ENCODE data around the gene MS4A8. TPM values are rescaled to one million over a fixed set of nuclear protein-coding genes. Genes with fewer than 3 reads are reported as not detected.
"Not testable (repeated sequence)": the region's sequence is repeated elsewhere in the genome, so short reads cannot be mapped to it uniquely, and the experiment has no call there.

Gene MS4A8
- total and polyA plus RNA-seq, 2 of the 13 experiments (the other 11 are each of a cell fraction or from before 2014, with no cell fraction given) = not detected

GRCh38 chr11:60679879-60680278 lies 19.5 kb upstream of the MS4A8 start (continued):
- TF ChIP-seq, protein P1, sequence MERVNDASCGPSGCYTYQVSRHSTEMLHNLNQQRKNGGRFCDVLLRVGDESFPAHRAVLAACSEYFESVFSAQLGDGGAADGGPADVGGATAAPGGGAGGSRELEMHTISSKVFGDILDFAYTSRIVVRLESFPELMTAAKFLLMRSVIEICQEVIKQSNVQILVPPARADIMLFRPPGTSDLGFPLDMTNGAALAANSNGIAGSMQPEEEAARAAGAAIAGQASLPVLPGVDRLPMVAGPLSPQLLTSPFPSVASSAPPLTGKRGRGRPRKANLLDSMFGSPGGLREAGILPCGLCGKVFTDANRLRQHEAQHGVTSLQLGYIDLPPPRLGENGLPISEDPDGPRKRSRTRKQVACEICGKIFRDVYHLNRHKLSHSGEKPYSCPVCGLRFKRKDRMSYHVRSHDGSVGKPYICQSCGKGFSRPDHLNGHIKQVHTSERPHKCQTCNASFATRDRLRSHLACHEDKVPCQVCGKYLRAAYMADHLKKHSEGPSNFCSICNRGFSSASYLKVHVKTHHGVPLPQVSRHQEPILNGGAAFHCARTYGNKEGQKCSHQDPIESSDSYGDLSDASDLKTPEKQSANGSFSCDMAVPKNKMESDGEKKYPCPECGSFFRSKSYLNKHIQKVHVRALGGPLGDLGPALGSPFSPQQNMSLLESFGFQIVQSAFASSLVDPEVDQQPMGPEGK (CRISPR knock-in tag; IDR thresholded peaks at IDR 0.05) = no peak
- TF ChIP-seq ZNF451 (CRISPR knock-in tag; IDR thresholded peaks at IDR 0.05) (no peak), MXD3 (CRISPR knock-in tag; IDR thresholded peaks at IDR 0.05) (no peak), REST (IDR thresholded peaks at IDR 0.05; ENCODE audit: borderline replicate concordance in 1 of 2, low read depth in 1 of 2, low read length in 2 of 2) (no peak), ZNF296 (CRISPR knock-in tag; conservative IDR thresholded peaks at IDR 0.05) (no peak)

GRCh38 chr11:60680455-60681119 lies 18.8 kb upstream of the MS4A8 start:
- no peak for DNase-seq (ENCODE audit: low spot score)
- ATAC-seq = no peak
- no peaks in the 10 kb centered on the region for H3K36me3 ChIP-seq (replicated peaks in 1 of 2; ENCODE audit: control insufficient read depth in 1 of 2, insufficient read depth in 2 of 2, low read length in 2 of 2)
- H3K4me2 ChIP-seq (ENCODE audit: low read depth, low read length) = no peak overlapping the region
- H3K9ac ChIP-seq (ENCODE audit: insufficient read depth, low read depth, low read length) = no peak overlapping the region
- FAIRE-seq = no peak
- WGBS (ENCODE audit: low lambda C conversion rate) = 4% methylated on average over 3 of the region's 3 CpGs
- intact Hi-C loops (cut with micrococcal nuclease; ENCODE audit: unreplicated experiment) = no loop called here
- CTCF ChIA-PET (ENCODE audit: low intra/inter-chr PET ratio, low total read pairs) = no interaction called here
- POLR2A ChIA-PET = no interaction called here
- BruUV-seq (replicated peaks) = no TSS peak
- no peaks in the 10 kb centered on the region for H3K79me2 ChIP-seq (ENCODE audit: insufficient read depth, low read length)
- TF ChIP-seq MIXL1 (CRISPR knock-in tag; IDR thresholded peaks at IDR 0.05) = no peak
- H3K27ac ChIP-seq (ENCODE audit: extremely low read length, insufficient read depth, low read length) = no peak overlapping the region
- in situ Hi-C loops (cut with HindIII; ENCODE audit: extremely low pct_ligation_motif_present, low pct_unique_long_range_greater_than_20kb) = no loop called here
- no peak overlapping the region for H3K4me3 ChIP-seq (replicated peaks in 1 of 3; ENCODE audit: insufficient read depth in 1 of 3, low read depth in 2 of 3, low read length in 3 of 3)
- no peaks in the 10 kb centered on the region for H3K4me1 ChIP-seq (ENCODE audit: insufficient read depth, low read length)
- H3K9me3 ChIP-seq (ENCODE audit: low read length) = peaks cover 28% of the 10 kb centered on the region
- no peaks in the 10 kb centered on the region for H3K27me3 ChIP-seq (ENCODE audit: control insufficient read depth in 1 of 2, insufficient read depth in 2 of 2, low read length in 2 of 2)
- no peak overlapping the region for H2AFZ ChIP-seq (ENCODE audit: low read length)
- H4K20me1 ChIP-seq (ENCODE audit: insufficient read depth, low read length) = no peaks in the 10 kb centered on the region

- POLR2A ChIA-PET; H3K9ac ChIP-seq (ENCODE audit: insufficient read depth, low read depth, low read length); in situ Hi-C loops (cut with HindIII; ENCODE audit: extremely low pct_ligation_motif_present, low pct_unique_long_range_greater_than_20kb); H3K4me3 ChIP-seq (replicated peaks in 1 of 3; ENCODE audit: insufficient read depth in 1 of 3, low read depth in 2 of 3, low read length in 3 of 3); FAIRE-seq; H4K20me1 ChIP-seq (ENCODE audit: insufficient read depth, low read length); H3K27ac ChIP-seq (ENCODE audit: extremely low read length, insufficient read depth, low read length); H3K4me2 ChIP-seq (ENCODE audit: low read depth, low read length); BruUV-seq (replicated peaks); intact Hi-C loops (cut with micrococcal nuclease; ENCODE audit: unreplicated experiment); ATAC-seq; DNase-seq (ENCODE audit: low spot score); H3K4me1 ChIP-seq (ENCODE audit: insufficient read depth, low read length); H2AFZ ChIP-seq (ENCODE audit: low read length); H3K79me2 ChIP-seq (ENCODE audit: insufficient read depth, low read length); CTCF ChIA-PET (ENCODE audit: low intra/inter-chr PET ratio, low total read pairs); H3K9me3 ChIP-seq (ENCODE audit: low read length); H3K27me3 ChIP-seq (ENCODE audit: control insufficient read depth in 1 of 2, insufficient read depth in 2 of 2, low read length in 2 of 2); H3K36me3 ChIP-seq (replicated peaks in 1 of 2; ENCODE audit: control insufficient read depth in 1 of 2, insufficient read depth in 2 of 2, low read length in 2 of 2): not testable (repeated sequence)
- WGBS (ENCODE audit: low lambda C conversion rate) = 44% methylated on average over 2 of the region's 2 CpGs
Observed at GRCh38 chr11:60684541-60684848, 14.9 kb upstream of the MS4A8 start.
